ENCODE data around the gene ZNF586. TPM values are rescaled to one million over a fixed set of nuclear protein-coding genes. Genes with fewer than 3 reads are reported as not detected.

ZNF586 gene
- total RNA-seq, 1 donor from 2014 or later = 1.4 TPM

GRCh38 chr19:57746580-57747471 is 22.6 kb upstream of the ZNF586 start, which contains the start of gene ZNF776:
ZNF776 (plus strand) TSS chr19:57746815; CDS start chr19:57747059, 244 bp downstream.
- TF ChIP-seq CTCF (IDR thresholded peaks at IDR 0.05) = no peak
- Histone ChIP-seq H3K27me3 (no peaks in the 10 kb centered on the region), H3K9me3 (peaks cover 46 to 66% of the 10 kb centered on the region in 2 donors), H3K4me1 (no peaks in the 10 kb centered on the region), H3K4me3 (peak within 1 kb of the TSS; percentile 81 to 85), H3K27ac (peak within 1 kb of the TSS; percentile 55 to 63), H3K36me3 (peaks cover 34 to 38% of the 10 kb centered on the region in 2 donors)
- intact Hi-C loops (cut with DNase I) = loop anchor here (5.0 to 10.0 kb wide), 3 partner anchors 65 to 408 kb away; partner anchors contain the start of genes ZNF329, ZNF551 and ZNF552
- peak; percentile 43 to 89 for DNase-seq (ENCODE audit: low spot score in 2 of 2)

GRCh38 chr19:57747472-57747807 is 22.0 kb upstream of the ZNF586 start:
- no peak for DNase-seq (ENCODE audit: low spot score in 2 of 2)
- H3K9me3 ChIP-seq = peaks cover 52 to 72% of the 10 kb centered on the region in 2 donors
- H3K36me3 ChIP-seq = peaks cover 40 to 44% of the 10 kb centered on the region in 2 donors
- H3K27me3 ChIP-seq = no peaks in the 10 kb centered on the region
- H3K4me3 ChIP-seq = peak overlapping the region; percentile 81 to 85
- no peak overlapping the region for H3K27ac ChIP-seq
- H3K4me1 ChIP-seq = no peaks in the 10 kb centered on the region
- intact Hi-C loops (cut with DNase I) = loop anchor here (5.0 to 10.0 kb wide), 3 partner anchors 65 to 407 kb away; partner anchors contain the start of genes ZNF329, ZNF551 and ZNF552
- no peak for TF ChIP-seq CTCF (IDR thresholded peaks at IDR 0.05)

- H3K9me3 ChIP-seq = peaks cover 57 to 75% of the 10 kb centered on the region in 2 donors
- intact Hi-C loops (cut with DNase I) = loop anchor here (5.0 to 10.0 kb wide), 3 partner anchors 64 to 407 kb away; partner anchors contain the start of genes ZNF329, ZNF551 and ZNF552
- H3K27ac ChIP-seq = no peak overlapping the region
- H3K36me3 ChIP-seq = peaks cover 46 to 50% of the 10 kb centered on the region in 2 donors
- no peaks in the 10 kb centered on the region for H3K4me1 ChIP-seq
- no peak for TF ChIP-seq CTCF (IDR thresholded peaks at IDR 0.05)
- H3K27me3 ChIP-seq = no peaks in the 10 kb centered on the region
- DNase-seq (ENCODE audit: low spot score in 2 of 2) = no peak
- H3K4me3 ChIP-seq = peak overlapping the region; percentile 81 to 85
Measured at GRCh38 chr19:57748029-57748428, 21.4 kb upstream of the ZNF586 start.

- intact Hi-C loops (cut with DNase I) = no loop called here
- Histone ChIP-seq H3K4me3 (peak overlapping the region in 1 of 2 donors; percentile 20), H3K4me1 (no peaks in the 10 kb centered on the region), H3K27ac (no peak overlapping the region), H3K9me3 (peaks cover 95 to 100% of the 10 kb centered on the region in 2 donors), H3K36me3 (peaks cover 95 to 100% of the 10 kb centered on the region in 2 donors), H3K27me3 (no peaks in the 10 kb centered on the region)
- TF ChIP-seq CTCF (IDR thresholded peaks at IDR 0.05) = no peak
- peak in 1 of 2 donors; percentile 3 for DNase-seq (ENCODE audit: low spot score in 2 of 2)
Measured at GRCh38 chr19:57754091-57754673, 15.3 kb upstream of the ZNF586 start.

GRCh38 chr19:57755031-57755430 is 14.4 kb upstream of the ZNF586 start:
- intact Hi-C loops (cut with DNase I) = no loop called here
- Histone ChIP-seq H3K36me3 (peaks cover 95 to 100% of the 10 kb centered on the region in 2 donors), H3K27ac (no peak overlapping the region), H3K9me3 (peaks cover 93 to 100% of the 10 kb centered on the region in 2 donors), H3K4me1 (no peaks in the 10 kb centered on the region), H3K27me3 (no peaks in the 10 kb centered on the region), H3K4me3 (no peak overlapping the region)
- TF ChIP-seq CTCF (IDR thresholded peaks at IDR 0.05) = no peak
- peak in 1 of 2 donors; percentile 2 for DNase-seq (ENCODE audit: low spot score in 2 of 2)

Measured in ascending aorta (tissue), 2 donors.